PC-3 (cell line): Measurements from ENCODE around the gene SPDYE9.
"Not testable (repeated sequence)": the region's sequence is repeated elsewhere in the genome, so short reads cannot be mapped to it uniquely, and the experiment has no call there.

Experiments
- EZH2 ChIP-seq: fragments of 300-600 bp; sonication (generic); IDR thresholded peaks from one replicate; pipeline ENCODE4 v1.6.1; 2017; ENCODE audit warnings: antibody characterized with exemption, mild to moderate bottlenecking, low read length; ENCODE audit not compliant: unreplicated experiment
- TF ChIP-seq, protein P1 (sequence below): fragments of 300-600 bp; sonication (generic); conservative IDR thresholded peaks from 2 replicates; pipeline ENCODE4 v1.5.1; 2017; ENCODE audit warnings: antibody characterized with exemption, low read depth, mild to moderate bottlenecking, low read length

- TF ChIP-seq, protein P1, sequence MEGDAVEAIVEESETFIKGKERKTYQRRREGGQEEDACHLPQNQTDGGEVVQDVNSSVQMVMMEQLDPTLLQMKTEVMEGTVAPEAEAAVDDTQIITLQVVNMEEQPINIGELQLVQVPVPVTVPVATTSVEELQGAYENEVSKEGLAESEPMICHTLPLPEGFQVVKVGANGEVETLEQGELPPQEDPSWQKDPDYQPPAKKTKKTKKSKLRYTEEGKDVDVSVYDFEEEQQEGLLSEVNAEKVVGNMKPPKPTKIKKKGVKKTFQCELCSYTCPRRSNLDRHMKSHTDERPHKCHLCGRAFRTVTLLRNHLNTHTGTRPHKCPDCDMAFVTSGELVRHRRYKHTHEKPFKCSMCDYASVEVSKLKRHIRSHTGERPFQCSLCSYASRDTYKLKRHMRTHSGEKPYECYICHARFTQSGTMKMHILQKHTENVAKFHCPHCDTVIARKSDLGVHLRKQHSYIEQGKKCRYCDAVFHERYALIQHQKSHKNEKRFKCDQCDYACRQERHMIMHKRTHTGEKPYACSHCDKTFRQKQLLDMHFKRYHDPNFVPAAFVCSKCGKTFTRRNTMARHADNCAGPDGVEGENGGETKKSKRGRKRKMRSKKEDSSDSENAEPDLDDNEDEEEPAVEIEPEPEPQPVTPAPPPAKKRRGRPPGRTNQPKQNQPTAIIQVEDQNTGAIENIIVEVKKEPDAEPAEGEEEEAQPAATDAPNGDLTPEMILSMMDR, result not testable (repeated sequence)
- not testable (repeated sequence) for TF ChIP-seq EZH2
Observed at GRCh38 chr7:73029666-73030065, 56.2 kb downstream of the SPDYE9 start, which contains the start of gene SPDYE8.
